Progenitor cell of endocrine pancreas (in vitro differentiated cells): ENCODE results near the gene KCTD6. TPM values are rescaled to one million over a fixed set of nuclear protein-coding genes. Genes with fewer than 3 reads are reported as not detected.
A peak's percentile ranks its signal among the peaks of the same experiment; 100 is the strongest.

Experiments used
- DNase-seq: peaks from one replicate; pipeline ENCODE4 v3.0.0; 2021; ENCODE audit warnings: low spot score; ENCODE audit not compliant: unreplicated experiment
- H3K27ac Mint-ChIP-seq: 2 replicates; pipeline ENCODE4 v1.8.0; 2021; ENCODE audit warnings: mild to moderate bottlenecking, moderate library complexity, mixed read lengths
- H3K27me3 Mint-ChIP-seq: 2 replicates; pipeline ENCODE4 v1.8.0; 2021; ENCODE audit warnings: mixed read lengths
- H3K36me3 Mint-ChIP-seq: 2 replicates; pipeline ENCODE4 v1.8.0; 2022; ENCODE audit warnings: mixed read lengths; ENCODE audit not compliant: insufficient read depth
- H3K4me1 Mint-ChIP-seq: 2 replicates; pipeline ENCODE4 v1.8.0; 2021; ENCODE audit warnings: low read depth, mixed read lengths
- H3K4me3 Mint-ChIP-seq: 2 replicates; pipeline ENCODE4 v1.8.0; 2021; ENCODE audit warnings: low read depth, mild to moderate bottlenecking, moderate library complexity, mixed read lengths
- H3K9me3 Mint-ChIP-seq: 2 replicates; pipeline ENCODE4 v1.8.0; 2021; ENCODE audit warnings: low read depth, mixed read lengths
- CTCF ChIP-seq: fragments of 200-600 bp; sonication (generic); IDR thresholded peaks from one replicate; pipeline ENCODE4 v1.5.0; 2021; ENCODE audit warnings: antibody characterized with exemption, mild to moderate bottlenecking; ENCODE audit not compliant: unreplicated experiment
- total RNA-seq: library from RNA; stranded (reverse); gene quantifications from 2 replicates; pipeline ENCODE4 v1.2.1, GENCODE V29; 2021

KCTD6 gene
- total RNA-seq, 1 donor from 2014 or later: 14.8 TPM

- H3K27ac Mint-ChIP-seq: peak overlapping the region; percentile 69
- peaks cover 21% of the 10 kb centered on the region for H3K4me1 Mint-ChIP-seq
- H3K4me3 Mint-ChIP-seq: no peak overlapping the region
- H3K9me3 Mint-ChIP-seq: no peaks in the 10 kb centered on the region
- peaks cover 21% of the 10 kb centered on the region for H3K27me3 Mint-ChIP-seq
- no peak for DNase-seq
- TF ChIP-seq CTCF: no peak
- no peaks in the 10 kb centered on the region for H3K36me3 Mint-ChIP-seq
Measured at GRCh38 chr3:58487140-58487886, 4.6 kb upstream of the KCTD6 start.

GRCh38 chr3:58488967-58489366 lies 2.9 kb upstream of the KCTD6 start:
- H3K4me1 Mint-ChIP-seq: peaks cover 32% of the 10 kb centered on the region
- H3K27me3 Mint-ChIP-seq: peaks cover 21% of the 10 kb centered on the region
- no peak overlapping the region for H3K4me3 Mint-ChIP-seq
- DNase-seq: no peak
- TF ChIP-seq CTCF: no peak
- no peaks in the 10 kb centered on the region for H3K36me3 Mint-ChIP-seq
- no peaks in the 10 kb centered on the region for H3K9me3 Mint-ChIP-seq
- no peak overlapping the region for H3K27ac Mint-ChIP-seq

- TF ChIP-seq CTCF: no peak
- Mint-ChIP-seq H3K27me3 (peaks cover 21% of the 10 kb centered on the region), H3K9me3 (no peaks in the 10 kb centered on the region), H3K27ac (no peak overlapping the region), H3K4me1 (peaks cover 41% of the 10 kb centered on the region), H3K36me3 (no peaks in the 10 kb centered on the region), H3K4me3 (peak overlapping the region; percentile 72)
- DNase-seq: no peak
Measured at GRCh38 chr3:58490860-58491501, 915 bp upstream of the KCTD6 start.

GRCh38 chr3:58492494-58492905 lies 604 bp downstream of the KCTD6 start:
- Mint-ChIP-seq H3K36me3 (no peaks in the 10 kb centered on the region), H3K9me3 (no peaks in the 10 kb centered on the region), H3K4me1 (peaks cover 33% of the 10 kb centered on the region), H3K4me3 (peak overlapping the region; percentile 87), H3K27ac (peak overlapping the region; percentile 85), H3K27me3 (peaks cover 13% of the 10 kb centered on the region)
- TF ChIP-seq CTCF: no peak
- no peak for DNase-seq

GRCh38 chr3:58494107-58494506 lies 2.2 kb downstream of the KCTD6 start:
- no peak for TF ChIP-seq CTCF
- Mint-ChIP-seq H3K9me3 (no peaks in the 10 kb centered on the region), H3K27ac (no peak overlapping the region), H3K4me3 (peak overlapping the region; percentile 51), H3K27me3 (no peaks in the 10 kb centered on the region), H3K4me1 (peaks cover 23% of the 10 kb centered on the region), H3K36me3 (peaks cover 1% of the 10 kb centered on the region)
- DNase-seq: no peak
